ENCODE measurements around the gene EXOC7. TPM values are rescaled to one million over a fixed set of nuclear protein-coding genes. Genes with fewer than 3 reads are reported as not detected.

Gene EXOC7
- total RNA-seq, 1 experiment from 2014 or later: 126 TPM

GRCh38 chr17:76111956-76112355, 8.4 kb upstream of the EXOC7 start:
- Mint-ChIP-seq H3K4me3 (no peak overlapping the region), H3K4me1 (peaks cover 3% of the 10 kb centered on the region; the same call in 1 of the 2 replicates), H3K27ac (no peak overlapping the region), H3K27me3 (ENCODE audit: low read depth) (no peaks in the 10 kb centered on the region), H3K36me3 (no peaks in the 10 kb centered on the region; the same call in 1 of the 2 replicates), H3K9me3 (peaks cover 5% of the 10 kb centered on the region)
- POLR2A ChIA-PET: no interaction called here
- DNase-seq (ENCODE audit: low spot score): no peak
- ATAC-seq: no peak
- no peak for TF ChIP-seq AR (CRISPR knock-in tag; IDR thresholded peaks at IDR 0.05)
- no peak for TF ChIP-seq TCF7 (CRISPR knock-in tag; IDR thresholded peaks at IDR 0.05; ENCODE audit: low read depth)
- TF ChIP-seq ZNF121 (CRISPR knock-in tag; IDR thresholded peaks at IDR 0.05): no peak
- no peak for TF ChIP-seq RELA (CRISPR knock-in tag; IDR thresholded peaks at IDR 0.05; ENCODE audit: borderline replicate concordance)
- TF ChIP-seq NFYB (CRISPR knock-in tag; conservative IDR thresholded peaks at IDR 0.05; ENCODE audit: low read depth): no peak
- TF ChIP-seq E2F5 (CRISPR knock-in tag; IDR thresholded peaks at IDR 0.05): no peak
- TF ChIP-seq ZNF281 (CRISPR knock-in tag; IDR thresholded peaks at IDR 0.05): no peak
- TF ChIP-seq SOX15 (CRISPR knock-in tag; IDR thresholded peaks at IDR 0.05): no peak
- no peak for TF ChIP-seq EMX1 (CRISPR knock-in tag; IDR thresholded peaks at IDR 0.05)
- no peak for TF ChIP-seq ZNF671 (CRISPR knock-in tag; IDR thresholded peaks at IDR 0.05)
- no peak for TF ChIP-seq ZNF232 (CRISPR knock-in tag; IDR thresholded peaks at IDR 0.05)
- TF ChIP-seq IRF2 (CRISPR knock-in tag; IDR thresholded peaks at IDR 0.05; ENCODE audit: borderline replicate concordance, low read depth): no peak
- no peak for TF ChIP-seq ATF1 (CRISPR knock-in tag; IDR thresholded peaks at IDR 0.05)
- TF ChIP-seq NR2C2 (CRISPR knock-in tag; IDR thresholded peaks at IDR 0.05): no peak
- no peak for TF ChIP-seq MLX (CRISPR knock-in tag; IDR thresholded peaks at IDR 0.05)
- TF ChIP-seq ZBTB21 (CRISPR knock-in tag; IDR thresholded peaks at IDR 0.05; ENCODE audit: borderline replicate concordance): no peak
- TF ChIP-seq ZNF512 (CRISPR knock-in tag; IDR thresholded peaks at IDR 0.05; ENCODE audit: borderline replicate concordance): no peak
- no peak for TF ChIP-seq NFATC4 (CRISPR knock-in tag; IDR thresholded peaks at IDR 0.05)
- CTCF ChIA-PET: interaction anchor here (1.2 to 1.7 kb wide), 3 partner anchors 9 to 168 kb away, joined by 3 to 6 read pairs (median 4); no protein-coding TSS in a partner anchor

- POLR2A ChIA-PET: no interaction called here
- H3K27me3 Mint-ChIP-seq (ENCODE audit: low read depth): no peaks in the 10 kb centered on the region; the same call in 1 of the 2 replicates
- ATAC-seq: no peak
- CTCF ChIA-PET: interaction anchor here (1.2 to 4.1 kb wide), 2 partner anchors 14 to 25 kb away, joined by 3 to 28 read pairs; no protein-coding TSS in a partner anchor
- H3K4me1 Mint-ChIP-seq: peaks cover 31% of the 10 kb centered on the region
- no peak overlapping the region for H3K4me3 Mint-ChIP-seq
- DNase-seq (ENCODE audit: low spot score): no peak
- H3K27ac Mint-ChIP-seq: no peak overlapping the region
- no peaks in the 10 kb centered on the region for H3K36me3 Mint-ChIP-seq
- no peaks in the 10 kb centered on the region for H3K9me3 Mint-ChIP-seq
- no peak for TF ChIP-seq NR1H2 (CRISPR knock-in tag; IDR thresholded peaks at IDR 0.05)
- TF ChIP-seq CDX4 (CRISPR knock-in tag; IDR thresholded peaks at IDR 0.05; ENCODE audit: borderline replicate concordance): no peak
- TF ChIP-seq GRHL2 (CRISPR knock-in tag; IDR thresholded peaks at IDR 0.05; ENCODE audit: insufficient replicate concordance, severe bottlenecking): no peak
- no peak for TF ChIP-seq EMX1 (CRISPR knock-in tag; IDR thresholded peaks at IDR 0.05)
- TF ChIP-seq FOXP1 (CRISPR knock-in tag; IDR thresholded peaks at IDR 0.05; ENCODE audit: borderline replicate concordance): no peak
- TF ChIP-seq MXD4 (CRISPR knock-in tag; IDR thresholded peaks at IDR 0.05; ENCODE audit: borderline replicate concordance): no peak
- no peak for TF ChIP-seq ZBTB21 (CRISPR knock-in tag; IDR thresholded peaks at IDR 0.05; ENCODE audit: borderline replicate concordance)
- no peak for TF ChIP-seq ATF3 (CRISPR knock-in tag; conservative IDR thresholded peaks at IDR 0.05)
- TF ChIP-seq IRF1 (CRISPR knock-in tag; IDR thresholded peaks at IDR 0.05): no peak
- no peak for TF ChIP-seq NR3C1 (CRISPR knock-in tag; conservative IDR thresholded peaks at IDR 0.05; ENCODE audit: low read depth)
- no peak for TF ChIP-seq NFYB (CRISPR knock-in tag; conservative IDR thresholded peaks at IDR 0.05; ENCODE audit: low read depth)
Observed at GRCh38 chr17:76107509-76107908, 3.9 kb upstream of the EXOC7 start.

All from WTC11 (cell line).